ENCODE data around the gene KLHL35. TPM values are rescaled to one million over a fixed set of nuclear protein-coding genes. Genes with fewer than 3 reads are reported as not detected.

KLHL35 gene
- total RNA-seq, 2 donors from 2014 or later: 0.50 to 0.67 TPM

DNA sequence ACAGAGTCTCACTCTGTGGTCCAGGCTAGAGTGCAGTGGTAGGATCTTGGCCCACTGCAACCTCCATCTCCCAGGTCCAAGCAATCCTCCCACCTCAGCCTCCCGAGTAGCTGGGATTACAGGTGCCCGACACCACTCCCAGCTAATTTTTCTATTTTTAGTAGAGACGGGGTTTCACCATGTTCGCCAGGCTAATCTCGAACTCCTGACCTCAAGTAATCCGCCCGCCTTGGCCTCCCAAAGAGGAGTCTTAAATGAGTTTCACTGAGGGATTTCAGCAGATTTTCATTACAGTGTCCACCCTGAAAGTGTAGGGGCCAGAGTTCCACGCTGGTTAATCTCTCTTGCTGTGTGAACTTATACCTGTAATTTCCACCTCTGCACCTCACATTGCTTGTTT lies 34.1 kb downstream of the KLHL35 start:
- no peaks in the 10 kb centered on the region for H3K27me3 ChIP-seq
- no peaks in the 10 kb centered on the region for H3K9me3 ChIP-seq
- intact Hi-C loops (cut with DNase I): loop anchor here (10.0 kb wide), 1 partner anchor 46 kb away; no protein-coding TSS in a partner anchor
- H3K4me1 ChIP-seq: peaks cover 6% of the 10 kb centered on the region
- no peak overlapping the region for H3K9ac ChIP-seq (ENCODE audit: low read depth in 2 of 2, low read length in 2 of 2)
- no peak overlapping the region for H3K4me3 ChIP-seq
- no peak overlapping the region for H3K27ac ChIP-seq
- TF ChIP-seq, protein P1, sequence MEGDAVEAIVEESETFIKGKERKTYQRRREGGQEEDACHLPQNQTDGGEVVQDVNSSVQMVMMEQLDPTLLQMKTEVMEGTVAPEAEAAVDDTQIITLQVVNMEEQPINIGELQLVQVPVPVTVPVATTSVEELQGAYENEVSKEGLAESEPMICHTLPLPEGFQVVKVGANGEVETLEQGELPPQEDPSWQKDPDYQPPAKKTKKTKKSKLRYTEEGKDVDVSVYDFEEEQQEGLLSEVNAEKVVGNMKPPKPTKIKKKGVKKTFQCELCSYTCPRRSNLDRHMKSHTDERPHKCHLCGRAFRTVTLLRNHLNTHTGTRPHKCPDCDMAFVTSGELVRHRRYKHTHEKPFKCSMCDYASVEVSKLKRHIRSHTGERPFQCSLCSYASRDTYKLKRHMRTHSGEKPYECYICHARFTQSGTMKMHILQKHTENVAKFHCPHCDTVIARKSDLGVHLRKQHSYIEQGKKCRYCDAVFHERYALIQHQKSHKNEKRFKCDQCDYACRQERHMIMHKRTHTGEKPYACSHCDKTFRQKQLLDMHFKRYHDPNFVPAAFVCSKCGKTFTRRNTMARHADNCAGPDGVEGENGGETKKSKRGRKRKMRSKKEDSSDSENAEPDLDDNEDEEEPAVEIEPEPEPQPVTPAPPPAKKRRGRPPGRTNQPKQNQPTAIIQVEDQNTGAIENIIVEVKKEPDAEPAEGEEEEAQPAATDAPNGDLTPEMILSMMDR (IDR thresholded peaks at IDR 0.05): no peak
- H3K36me3 ChIP-seq: peaks cover 4% of the 10 kb centered on the region
- DNase-seq: no peak

- intact Hi-C loops (cut with DNase I): loop anchor here (10.0 kb wide), 1 partner anchor 51 kb away; no protein-coding TSS in a partner anchor
Measured at GRCh38 chr11:75394085-75394840, 38.7 kb downstream of the KLHL35 start.

GRCh38 chr11:75389925-75390324 lies 43.1 kb downstream of the KLHL35 start:
- Histone ChIP-seq H3K9ac (ENCODE audit: low read depth in 2 of 2, low read length in 2 of 2) (no peak overlapping the region), H3K9me3 (no peaks in the 10 kb centered on the region), H3K4me1 (peaks cover 8% of the 10 kb centered on the region), H3K27ac (no peak overlapping the region), H3K27me3 (no peaks in the 10 kb centered on the region), H3K36me3 (no peaks in the 10 kb centered on the region), H3K4me3 (no peak overlapping the region)
- intact Hi-C loops (cut with DNase I): loop anchor here (2.0 to 10.0 kb wide), 2 partner anchors 55 to 139 kb away; no protein-coding TSS in a partner anchor
- no peak for DNase-seq
- TF ChIP-seq, protein P1 (IDR thresholded peaks at IDR 0.05): no peak

More at GRCh38 chr11:75394085-75394840, 38.7 kb downstream of the KLHL35 start:
- H3K36me3 ChIP-seq: no peaks in the 10 kb centered on the region
- no peak for DNase-seq
- H3K4me1 ChIP-seq: no peaks in the 10 kb centered on the region
- TF ChIP-seq, protein P1 (IDR thresholded peaks at IDR 0.05): no peak
- H3K9ac ChIP-seq (ENCODE audit: low read depth in 2 of 2, low read length in 2 of 2): no peak overlapping the region
- H3K27me3 ChIP-seq: no peaks in the 10 kb centered on the region
- H3K9me3 ChIP-seq: no peaks in the 10 kb centered on the region
- no peak overlapping the region for H3K4me3 ChIP-seq
- H3K27ac ChIP-seq: no peak overlapping the region

DNA sequence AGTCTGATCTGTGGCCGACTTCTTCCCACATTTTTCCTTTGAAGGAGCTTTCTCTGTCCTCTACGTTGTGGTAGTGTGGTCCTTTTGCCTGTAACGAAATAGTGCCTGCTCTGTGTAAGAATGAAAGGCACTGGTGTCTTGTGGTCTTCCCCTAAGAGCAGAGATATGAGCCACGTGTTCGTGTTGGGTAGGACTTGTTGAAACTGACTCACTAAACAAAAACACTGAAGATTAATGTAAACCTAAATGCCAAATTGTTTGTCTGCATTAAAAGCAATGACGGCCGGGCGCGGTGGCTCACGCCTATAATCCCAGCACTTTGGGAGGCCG lies 43.8 kb downstream of the KLHL35 start:
- H3K36me3 ChIP-seq: no peaks in the 10 kb centered on the region
- no peak overlapping the region for H3K9ac ChIP-seq (ENCODE audit: low read depth in 2 of 2, low read length in 2 of 2)
- H3K27me3 ChIP-seq: no peaks in the 10 kb centered on the region
- no peak overlapping the region for H3K4me3 ChIP-seq
- H3K4me1 ChIP-seq: peaks cover 8% of the 10 kb centered on the region
- H3K27ac ChIP-seq: no peak overlapping the region
- intact Hi-C loops (cut with DNase I): loop anchor here (2.0 kb wide), 1 partner anchor 140 kb away; no protein-coding TSS in a partner anchor
- TF ChIP-seq, protein P1 (IDR thresholded peaks at IDR 0.05): no peak
- no peak for DNase-seq
- H3K9me3 ChIP-seq: no peaks in the 10 kb centered on the region

DNA sequence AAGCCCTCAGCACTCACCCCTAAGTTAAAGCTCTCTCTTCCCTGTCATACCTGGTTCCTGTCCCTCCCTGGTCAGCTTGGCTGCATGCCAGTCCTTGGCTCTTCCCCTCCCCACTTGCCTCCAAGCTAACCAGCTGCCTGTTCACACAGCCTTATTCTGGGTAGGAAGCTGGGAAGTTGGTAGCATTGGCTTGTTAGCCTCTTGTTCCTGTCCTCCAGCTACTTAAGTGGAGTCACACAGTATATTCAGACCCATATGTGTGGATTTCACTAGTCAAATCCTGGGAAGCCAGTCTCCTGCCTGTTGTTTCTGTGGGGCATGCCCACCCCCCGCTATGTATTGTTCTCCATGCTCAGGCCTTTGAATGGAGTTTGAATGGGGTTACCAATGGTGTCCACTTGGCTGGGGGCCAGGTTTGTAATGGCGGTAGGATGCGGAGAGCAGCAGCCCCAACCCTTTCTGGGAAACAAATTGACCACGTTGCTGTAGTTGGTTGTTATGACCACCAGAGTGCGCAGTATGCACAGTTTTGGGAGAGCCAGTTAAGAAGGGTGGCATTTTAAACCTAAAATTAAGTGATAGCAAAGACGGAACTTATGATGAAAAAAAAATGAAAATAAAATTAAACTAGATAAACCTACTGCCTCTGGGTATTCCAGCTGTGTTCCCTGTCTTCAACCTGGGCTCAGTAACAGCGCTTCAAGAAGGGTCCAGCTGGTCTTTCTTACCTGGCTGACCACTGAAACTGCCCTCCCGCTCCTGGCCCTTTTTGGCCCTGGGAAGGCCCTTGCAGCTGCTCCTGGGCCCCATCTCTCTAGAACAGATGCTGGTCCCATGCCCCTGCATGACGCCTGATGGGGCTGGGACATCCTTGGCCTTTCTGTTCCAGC lies 44.4 kb downstream of the KLHL35 start:
- no peaks in the 10 kb centered on the region for H3K9me3 ChIP-seq
- no peak overlapping the region for H3K4me3 ChIP-seq
- H3K27me3 ChIP-seq: no peaks in the 10 kb centered on the region
- TF ChIP-seq, protein P1 (IDR thresholded peaks at IDR 0.05): peak; percentile 84
- H3K36me3 ChIP-seq: no peaks in the 10 kb centered on the region
- intact Hi-C loops (cut with DNase I): loop anchor here (2.0 kb wide), 1 partner anchor 140 kb away; no protein-coding TSS in a partner anchor
- H3K4me1 ChIP-seq: peaks cover 8% of the 10 kb centered on the region
- peak overlapping the region; percentile 75 for H3K27ac ChIP-seq
- H3K9ac ChIP-seq (ENCODE audit: low read depth in 2 of 2, low read length in 2 of 2): peak overlapping the region in 1 of 2 donors; percentile 66
- DNase-seq: peak; percentile 79
